Inflammatory macrophage (primary cell): ENCODE data around the gene TMEM273.
A peak's percentile ranks its signal among the peaks of the same experiment; 100 is the strongest.

Experiments
- DNase-seq, 2 donors: peaks; one replicate each; pipeline ENCODE4 v3.0.0-alpha.2; 2020 to 2022

TMEM273 gene

GRCh38 chr10:49115015-49115795 is 73.0 kb downstream of the TMEM273 start, which contains the start of gene VSTM4:
TSS of gene VSTM4 (minus strand) at chr10:49115522. CDS start at chr10:49115485, 37 bp downstream.
- DNase-seq: peak in 1 of 2 donors; percentile 10

- DNase-seq: no peak
These were observed 73.5 kb downstream of the TMEM273 start for GRCh38 chr10:49114718-49115014.

- DNase-seq: no peak
These were observed 74.5 kb downstream of the TMEM273 start for GRCh38 chr10:49113741-49114141.

GRCh38 chr10:49112851-49113250 is 75.3 kb downstream of the TMEM273 start:
- no peak for DNase-seq

DNA sequence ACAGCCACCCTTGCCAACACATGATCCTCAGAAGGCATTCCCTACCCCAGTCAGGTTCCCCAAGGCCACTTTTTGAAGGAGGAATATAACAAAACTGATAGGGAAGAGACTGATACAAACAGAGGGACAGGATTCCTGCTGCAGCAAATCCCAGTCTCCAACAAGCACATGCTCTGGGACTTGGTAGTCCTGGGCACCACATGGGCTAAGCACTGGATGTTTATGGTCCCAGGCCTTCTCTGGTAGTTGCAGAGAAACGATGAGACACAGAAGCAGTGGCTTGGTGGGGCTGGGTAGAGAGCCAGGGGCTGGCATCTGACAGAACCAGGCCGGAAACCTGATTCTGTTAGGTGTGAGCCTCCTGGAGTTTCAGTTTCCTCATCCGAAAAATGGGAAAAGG is 76.1 kb downstream of the TMEM273 start:
- DNase-seq: no peak

DNA sequence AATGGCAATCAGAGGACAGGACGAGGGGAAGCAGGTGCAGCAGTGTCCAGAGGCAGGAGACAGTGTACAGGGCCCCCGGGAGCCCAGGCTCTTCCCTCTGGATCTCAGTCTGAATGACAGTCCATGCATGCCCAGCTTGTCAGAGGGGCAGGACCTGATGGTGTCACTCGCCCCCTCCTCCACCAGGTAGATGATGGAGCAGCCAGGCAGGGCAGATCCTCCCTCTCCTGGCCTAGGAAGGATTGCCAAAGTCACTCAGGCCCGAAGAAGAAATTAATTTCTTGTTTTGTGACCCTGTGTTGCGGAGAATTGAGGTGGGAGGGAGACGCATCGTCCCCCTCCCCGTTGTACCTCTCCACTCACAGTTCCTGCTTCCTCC is 76.9 kb downstream of the TMEM273 start:
- DNase-seq: no peak

- DNase-seq: no peak
These were observed 77.4 kb downstream of the TMEM273 start for GRCh38 chr10:49110684-49111319.

DNA sequence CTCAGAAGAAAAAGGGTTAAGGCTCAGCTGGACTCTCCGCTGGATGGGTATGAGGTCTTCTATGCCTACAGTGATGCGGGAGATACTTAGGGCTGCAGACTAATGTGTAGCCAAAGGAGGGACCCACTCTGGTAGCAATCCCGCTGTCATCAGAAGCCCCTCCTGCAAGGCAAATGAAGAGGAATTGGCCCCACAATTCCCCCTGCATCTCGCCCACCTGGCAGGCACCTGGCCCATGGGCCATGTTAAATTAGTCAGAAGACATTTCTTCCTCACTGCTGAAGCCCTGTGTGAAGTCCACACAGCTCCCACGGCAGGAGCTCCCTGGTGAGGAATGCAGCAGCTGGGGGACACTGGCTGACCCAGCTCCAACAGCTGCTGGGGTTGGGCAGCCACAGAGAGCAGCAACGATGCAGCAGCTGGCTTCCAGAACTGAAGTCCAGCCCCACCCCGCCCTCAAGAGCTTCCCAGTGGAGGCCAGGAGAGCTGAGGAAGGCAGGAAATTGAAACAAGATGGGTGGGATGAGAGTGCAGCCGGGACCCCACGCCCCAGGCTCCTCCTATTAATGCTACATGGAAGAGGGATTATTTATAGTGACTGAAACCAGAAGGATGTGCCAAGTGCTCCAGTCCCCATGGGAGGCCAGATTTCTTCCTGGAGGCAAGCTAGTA is 78.4 kb downstream of the TMEM273 start:
- DNase-seq: no peak

DNA sequence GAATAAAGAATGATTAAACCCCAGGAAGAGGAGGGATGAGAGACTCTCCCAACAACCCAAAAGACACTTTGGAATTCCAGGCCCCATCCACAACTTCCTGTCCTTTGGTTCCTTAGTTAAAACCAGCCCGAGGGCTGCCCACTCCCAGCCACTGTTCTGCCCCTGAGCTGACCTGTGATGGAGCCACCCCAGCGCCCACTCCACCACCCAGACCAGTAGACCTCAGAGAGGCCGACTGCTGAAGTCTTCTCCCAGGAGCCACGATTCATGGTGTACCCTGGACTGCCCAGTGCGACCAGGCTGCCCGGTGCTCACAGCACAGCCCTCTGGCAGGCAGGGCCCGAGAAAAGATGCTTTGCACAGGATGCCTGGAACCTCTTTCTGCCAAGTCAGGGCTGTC is 79.5 kb downstream of the TMEM273 start:
- DNase-seq: no peak

DNA sequence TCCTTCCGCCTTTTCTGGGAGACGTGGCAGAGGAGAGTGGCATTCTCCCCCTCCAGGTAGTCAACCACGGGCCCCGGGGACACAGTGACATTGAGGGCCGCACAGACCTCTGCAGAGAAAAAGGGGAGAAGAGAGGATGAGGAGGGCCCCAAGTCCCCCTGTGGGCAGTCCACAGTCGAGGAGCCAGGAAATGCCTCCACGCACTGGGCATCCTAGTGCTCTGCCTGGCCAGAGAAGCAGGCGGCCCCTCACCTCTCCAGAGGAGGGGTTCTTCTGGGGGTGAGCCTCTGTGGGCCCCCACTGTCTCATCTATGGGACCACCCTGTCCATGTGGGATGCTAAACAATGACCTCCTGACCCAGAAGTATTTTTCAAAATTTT is 80.3 kb downstream of the TMEM273 start:
- no peak for DNase-seq

GRCh38 chr10:49107111-49107886 is 80.9 kb downstream of the TMEM273 start:
- DNase-seq: no peak

DNA sequence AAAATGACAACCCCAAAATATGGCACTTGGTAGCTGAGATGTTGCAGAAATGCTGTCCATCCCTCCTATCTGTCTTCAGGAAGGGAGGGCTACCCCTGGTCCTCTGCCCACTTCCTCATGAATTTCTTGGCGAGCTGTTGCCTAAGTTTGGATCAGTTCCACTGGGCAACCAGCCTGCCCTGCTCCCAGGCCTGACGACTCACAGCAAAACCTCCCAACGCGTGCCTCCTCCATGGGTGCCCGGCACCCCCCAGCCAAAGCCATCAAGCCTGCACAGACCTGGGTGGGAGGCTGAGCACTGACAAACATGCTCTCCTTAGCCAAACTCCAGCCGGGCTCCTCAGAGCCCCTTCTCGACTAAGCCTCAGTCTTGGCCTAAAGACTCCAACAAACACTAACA is 81.7 kb downstream of the TMEM273 start:
- DNase-seq: no peak

GRCh38 chr10:49105076-49105475 is 83.1 kb downstream of the TMEM273 start:
- no peak for DNase-seq
